Measurements from ENCODE around the gene KLC1.

Gene KLC1

GRCh38 chr14:103712633-103713247 lies 83.7 kb downstream of the KLC1 start:
- WGBS, 2 experiments (ENCODE audit: insufficient coverage in 2 of 2) = 96 to 97% methylated on average over 17 to 24 of the region's 24 CpGs
- no peak overlapping the region for H3K27ac ChIP-seq (ENCODE audit: low read depth, low read length, severe bottlenecking)
- peaks cover 11% of the 10 kb centered on the region for H3K4me1 ChIP-seq (ENCODE audit: control insufficient read depth, insufficient read depth, low read length, poor library complexity, severe bottlenecking)
- H3K9me3 ChIP-seq (ENCODE audit: control insufficient read depth, low read length) = no peaks in the 10 kb centered on the region
- no peak overlapping the region for H3K4me3 ChIP-seq (ENCODE audit: extremely low read depth, insufficient read depth, low read length, poor library complexity, severe bottlenecking)
- peaks cover 38% of the 10 kb centered on the region for H3K36me3 ChIP-seq (ENCODE audit: control insufficient read depth, insufficient read depth, low read length)

DNA sequence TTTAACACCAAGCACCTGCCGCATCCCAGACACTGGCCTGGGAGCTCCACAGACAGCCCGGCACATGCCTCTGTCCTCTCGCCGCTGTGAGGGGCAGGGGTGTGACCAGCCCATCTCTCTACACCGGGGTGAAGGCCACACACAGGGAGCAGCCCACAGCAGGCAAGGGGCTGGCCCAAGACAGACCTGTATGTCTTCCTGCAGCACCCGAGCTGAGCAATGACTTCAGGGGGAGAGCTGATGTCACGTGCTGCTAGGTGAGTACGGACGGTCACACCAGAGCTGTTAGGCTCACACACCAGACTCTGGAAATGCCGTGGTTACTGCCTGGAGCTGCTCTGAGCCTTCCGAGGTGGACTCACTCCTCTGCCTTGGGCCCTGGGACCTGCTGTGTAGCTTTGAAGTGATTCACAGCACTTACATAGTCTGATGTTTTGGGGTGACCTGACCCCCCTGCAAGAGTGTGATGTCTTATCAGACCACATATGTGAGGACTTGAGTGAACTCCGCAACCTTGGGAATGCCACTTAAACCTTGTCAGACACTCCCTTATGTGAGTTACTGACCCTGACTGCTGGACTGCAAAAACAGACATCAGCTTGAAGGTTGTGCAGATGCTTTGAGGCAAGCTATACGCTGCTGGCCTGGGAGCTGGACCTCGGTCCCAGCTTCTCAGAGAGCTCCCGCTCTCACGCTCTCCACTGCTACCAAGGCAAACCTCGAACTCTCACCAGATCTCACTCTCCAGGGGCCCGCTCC lies 84.5 kb downstream of the KLC1 start:
- Histone ChIP-seq H3K36me3 (ENCODE audit: control insufficient read depth, insufficient read depth, low read length) (peaks cover 35% of the 10 kb centered on the region), H3K4me3 (ENCODE audit: extremely low read depth, insufficient read depth, low read length, poor library complexity, severe bottlenecking) (no peak overlapping the region), H3K9me3 (ENCODE audit: control insufficient read depth, low read length) (no peaks in the 10 kb centered on the region), H3K4me1 (ENCODE audit: control insufficient read depth, insufficient read depth, low read length, poor library complexity, severe bottlenecking) (peaks cover 14% of the 10 kb centered on the region), H3K27ac (ENCODE audit: low read depth, low read length, severe bottlenecking) (no peak overlapping the region)
- 91 to 93% methylated on average over 18 of the region's 18 CpGs for WGBS, 2 experiments (ENCODE audit: insufficient coverage in 2 of 2)

- peaks cover 18% of the 10 kb centered on the region for H3K4me1 ChIP-seq (ENCODE audit: control insufficient read depth, insufficient read depth, low read length, poor library complexity, severe bottlenecking)
- peaks cover 29% of the 10 kb centered on the region for H3K36me3 ChIP-seq (ENCODE audit: control insufficient read depth, insufficient read depth, low read length)
- H3K27ac ChIP-seq (ENCODE audit: low read depth, low read length, severe bottlenecking) = no peak overlapping the region
- H3K9me3 ChIP-seq (ENCODE audit: control insufficient read depth, low read length) = no peaks in the 10 kb centered on the region
- WGBS, 2 experiments (ENCODE audit: insufficient coverage in 2 of 2) = 83 to 84% methylated on average over 13 to 15 of the region's 16 CpGs
- H3K4me3 ChIP-seq (ENCODE audit: extremely low read depth, insufficient read depth, low read length, poor library complexity, severe bottlenecking) = peak overlapping the region; percentile 63
Measured at GRCh38 chr14:103714063-103714724, 85.2 kb downstream of the KLC1 start.

DNA sequence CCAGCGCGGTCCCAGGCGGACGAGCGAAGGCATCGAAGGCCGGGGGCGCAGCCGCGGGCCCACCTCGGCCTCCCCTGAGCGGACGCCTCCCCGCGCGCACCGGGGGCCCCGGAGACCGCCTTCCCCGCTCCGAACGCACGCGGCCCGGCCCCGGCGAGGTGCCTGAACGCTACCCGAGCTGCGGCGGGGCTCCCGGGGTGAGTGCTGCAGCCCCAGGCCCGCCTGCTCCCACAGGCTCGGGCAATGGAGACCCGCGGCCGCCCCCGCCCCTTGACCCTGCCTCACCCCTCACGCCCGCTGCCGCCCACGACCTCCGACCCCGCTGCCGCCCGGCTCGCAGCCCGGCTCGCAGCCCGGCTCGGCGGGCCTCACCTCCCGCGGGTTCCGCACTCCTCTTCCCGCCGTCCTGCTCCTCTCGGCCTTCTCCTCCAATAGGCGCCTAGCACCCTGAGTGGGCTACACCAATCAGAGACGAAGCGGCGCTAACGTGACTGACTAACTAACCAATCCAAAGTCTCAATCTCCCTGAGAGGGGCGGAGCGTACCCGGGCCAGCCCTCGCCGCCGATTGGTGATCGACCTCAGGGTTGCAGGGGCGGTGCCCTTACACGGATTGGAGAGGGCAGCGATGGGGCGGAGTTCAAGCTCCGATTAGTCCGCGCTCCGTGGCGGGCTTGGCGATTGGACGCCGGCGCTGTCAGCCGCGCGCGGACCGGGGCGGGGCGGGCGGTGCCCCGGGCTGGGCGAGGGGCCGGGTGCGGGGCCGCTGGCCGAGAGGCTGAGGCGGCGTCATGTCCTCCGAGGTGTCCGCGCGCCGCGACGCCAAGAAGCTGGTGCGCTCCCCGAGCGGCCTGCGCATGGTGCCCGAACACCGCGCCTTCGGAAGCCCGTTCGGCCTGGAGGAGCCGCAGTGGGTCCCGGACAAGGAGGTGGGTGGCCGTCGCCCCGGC lies 86.3 kb downstream of the KLC1 start, which contains the start of the genes XRCC3 and ZFYVE21:
Gene XRCC3 (minus strand): TSS at position 400 of the 949 bp plus-strand sequence. CDS start 4,364 bp downstream, outside the sequence.
Gene ZFYVE21 (plus strand): TSS at position 759 of the 949 bp plus-strand sequence. CDS start 32 bp downstream, at position 791.
- Histone ChIP-seq H3K36me3 (ENCODE audit: control insufficient read depth, insufficient read depth, low read length) (peaks cover 28% of the 10 kb centered on the region), H3K9me3 (ENCODE audit: control insufficient read depth, low read length) (no peaks in the 10 kb centered on the region), H3K4me1 (ENCODE audit: control insufficient read depth, insufficient read depth, low read length, poor library complexity, severe bottlenecking) (peaks cover 18% of the 10 kb centered on the region), H3K27ac (ENCODE audit: low read depth, low read length, severe bottlenecking) (peak within 1 kb of the TSS; percentile 49), H3K4me3 (ENCODE audit: extremely low read depth, insufficient read depth, low read length, poor library complexity, severe bottlenecking) (peak within 1 kb of the TSS; percentile 67)
- WGBS, 2 experiments (ENCODE audit: insufficient coverage in 2 of 2) = 1% methylated on average over 77 to 79 of the region's 121 CpGs

- no peaks in the 10 kb centered on the region for H3K9me3 ChIP-seq (ENCODE audit: control insufficient read depth, low read length)
- no peak overlapping the region for H3K27ac ChIP-seq (ENCODE audit: low read depth, low read length, severe bottlenecking)
- H3K4me1 ChIP-seq (ENCODE audit: control insufficient read depth, insufficient read depth, low read length, poor library complexity, severe bottlenecking) = peaks cover 14% of the 10 kb centered on the region
- H3K36me3 ChIP-seq (ENCODE audit: control insufficient read depth, insufficient read depth, low read length) = peaks cover 23% of the 10 kb centered on the region
- peak overlapping the region; percentile 67 for H3K4me3 ChIP-seq (ENCODE audit: extremely low read depth, insufficient read depth, low read length, poor library complexity, severe bottlenecking)
- 3 to 5% methylated on average over 40 to 59 of the region's 72 CpGs for WGBS, 2 experiments (ENCODE audit: insufficient coverage in 2 of 2)
Measured at GRCh38 chr14:103716091-103716801, 87.2 kb downstream of the KLC1 start.

DNA sequence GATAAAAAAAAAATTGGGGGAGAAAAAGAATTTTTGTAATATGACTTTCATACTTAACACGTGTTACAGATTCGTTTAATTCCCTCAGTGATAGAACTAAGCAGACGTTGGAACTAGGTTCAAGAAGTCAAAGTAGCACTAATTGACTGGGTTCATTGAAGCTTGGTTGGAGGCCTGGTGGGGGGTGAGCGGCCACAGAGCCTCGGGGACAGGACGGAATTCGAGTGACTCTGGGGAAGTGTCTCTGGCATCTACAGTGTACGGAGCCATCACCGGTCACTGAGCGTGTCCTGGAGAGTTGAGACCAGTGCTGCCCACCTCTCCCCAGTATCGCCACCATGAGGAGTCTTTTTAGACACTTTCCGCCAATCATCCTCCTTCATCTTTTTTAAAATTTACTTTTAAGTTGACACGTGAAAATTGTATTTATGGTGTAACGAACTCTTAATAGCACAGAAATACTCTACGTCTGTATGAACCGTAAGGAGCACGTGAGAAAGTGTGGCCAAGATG lies 87.9 kb downstream of the KLC1 start:
- WGBS, 2 experiments (ENCODE audit: insufficient coverage in 2 of 2) = 73 to 74% methylated on average over 12 to 13 of the region's 17 CpGs
- H3K27ac ChIP-seq (ENCODE audit: low read depth, low read length, severe bottlenecking) = no peak overlapping the region
- peaks cover 14% of the 10 kb centered on the region for H3K4me1 ChIP-seq (ENCODE audit: control insufficient read depth, insufficient read depth, low read length, poor library complexity, severe bottlenecking)
- H3K9me3 ChIP-seq (ENCODE audit: control insufficient read depth, low read length) = no peaks in the 10 kb centered on the region
- H3K36me3 ChIP-seq (ENCODE audit: control insufficient read depth, insufficient read depth, low read length) = peaks cover 23% of the 10 kb centered on the region
- H3K4me3 ChIP-seq (ENCODE audit: extremely low read depth, insufficient read depth, low read length, poor library complexity, severe bottlenecking) = peak overlapping the region; percentile 67

DNA sequence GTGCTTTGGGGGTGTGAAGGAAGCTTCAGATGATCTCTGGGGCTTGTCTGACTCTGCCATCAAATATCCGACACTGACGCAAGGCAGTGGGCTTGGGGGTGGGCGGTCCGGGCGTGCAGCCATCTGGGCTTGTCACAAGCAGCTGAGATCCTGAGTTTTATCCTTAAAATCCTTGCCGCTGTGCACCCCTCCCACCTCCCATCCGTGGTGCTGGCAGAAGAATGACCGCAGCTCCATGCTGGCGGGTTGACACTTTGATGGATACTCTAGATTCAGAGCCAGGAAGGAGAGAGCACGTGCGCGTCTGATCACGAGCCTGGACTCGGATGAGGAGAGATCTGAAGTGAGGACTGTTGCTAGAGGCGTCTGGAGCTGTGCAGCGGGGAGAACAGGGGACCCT lies 89.6 kb downstream of the KLC1 start:
- peaks cover 22% of the 10 kb centered on the region for H3K36me3 ChIP-seq (ENCODE audit: control insufficient read depth, insufficient read depth, low read length)
- H3K27ac ChIP-seq (ENCODE audit: low read depth, low read length, severe bottlenecking) = no peak overlapping the region
- no peaks in the 10 kb centered on the region for H3K9me3 ChIP-seq (ENCODE audit: control insufficient read depth, low read length)
- H3K4me3 ChIP-seq (ENCODE audit: extremely low read depth, insufficient read depth, low read length, poor library complexity, severe bottlenecking) = no peak overlapping the region
- WGBS, 2 experiments (ENCODE audit: insufficient coverage in 2 of 2) = 85 to 87% methylated on average over 14 to 16 of the region's 16 CpGs
- peaks cover 14% of the 10 kb centered on the region for H3K4me1 ChIP-seq (ENCODE audit: control insufficient read depth, insufficient read depth, low read length, poor library complexity, severe bottlenecking)

DNA sequence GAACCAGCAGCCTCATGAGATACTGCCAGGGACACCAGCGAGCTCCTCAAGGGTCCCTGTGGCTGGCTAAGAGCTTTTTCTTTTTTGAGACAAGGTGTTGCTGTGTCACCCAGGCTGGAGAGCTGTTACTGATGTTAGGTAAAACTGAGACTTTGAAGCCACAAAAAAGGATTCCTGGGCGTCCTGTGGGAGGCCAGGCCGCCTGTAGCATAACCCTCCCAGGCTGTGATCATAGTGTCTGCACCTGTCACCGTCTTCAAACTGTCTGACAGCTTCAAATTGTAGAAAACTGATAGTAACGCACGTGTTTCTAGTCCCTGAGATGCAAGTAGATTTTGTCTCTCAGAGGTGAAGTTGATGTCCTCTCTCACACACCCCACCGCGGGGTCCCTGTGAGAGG lies 90.7 kb downstream of the KLC1 start:
- Histone ChIP-seq H3K4me1 (ENCODE audit: control insufficient read depth, insufficient read depth, low read length, poor library complexity, severe bottlenecking) (peaks cover 10% of the 10 kb centered on the region), H3K9me3 (ENCODE audit: control insufficient read depth, low read length) (no peaks in the 10 kb centered on the region), H3K4me3 (ENCODE audit: extremely low read depth, insufficient read depth, low read length, poor library complexity, severe bottlenecking) (no peak overlapping the region), H3K36me3 (ENCODE audit: control insufficient read depth, insufficient read depth, low read length) (peaks cover 17% of the 10 kb centered on the region), H3K27ac (ENCODE audit: low read depth, low read length, severe bottlenecking) (no peak overlapping the region)
- 93 to 97% methylated on average over 6 of the region's 8 CpGs for WGBS, 2 experiments (ENCODE audit: insufficient coverage in 2 of 2)

GRCh38 chr14:103721334-103722120 lies 92.5 kb downstream of the KLC1 start:
- Histone ChIP-seq H3K36me3 (ENCODE audit: control insufficient read depth, insufficient read depth, low read length) (peaks cover 29% of the 10 kb centered on the region), H3K27ac (ENCODE audit: low read depth, low read length, severe bottlenecking) (no peak overlapping the region), H3K4me1 (ENCODE audit: control insufficient read depth, insufficient read depth, low read length, poor library complexity, severe bottlenecking) (peaks cover 10% of the 10 kb centered on the region), H3K9me3 (ENCODE audit: control insufficient read depth, low read length) (no peaks in the 10 kb centered on the region), H3K4me3 (ENCODE audit: extremely low read depth, insufficient read depth, low read length, poor library complexity, severe bottlenecking) (no peak overlapping the region)
- WGBS, 2 experiments (ENCODE audit: insufficient coverage in 2 of 2) = 88 to 92% methylated on average over 18 of the region's 26 CpGs

All from mesodermal cell (in vitro differentiated cells).